ENCODE measurements around the gene ELF5. TPM values are rescaled to one million over a fixed set of nuclear protein-coding genes. Genes with fewer than 3 reads are reported as not detected.

Gene ELF5
- total and polyA plus RNA-seq, 2 of the 8 experiments (the other 6 are each of a cell fraction or from before 2014, with no cell fraction given) = not detected

GRCh38 chr11:34459507-34460162, 54.0 kb downstream of the ELF5 start (continued):
- no peak for TF ChIP-seq CHD7 (IDR thresholded peaks at IDR 0.05; ENCODE audit: insufficient replicate concordance, low read length)
- no peak for TF ChIP-seq POLR2AphosphoS5 (IDR thresholded peaks at IDR 0.05; ENCODE audit: low read depth, low read length)
- no peak for TF ChIP-seq ATF2 (IDR thresholded peaks at IDR 0.05; ENCODE audit: low read length)
- TF ChIP-seq JUN (IDR thresholded peaks at IDR 0.05; ENCODE audit: low read depth, low read length) = no peak
- TF ChIP-seq NRF1 (IDR thresholded peaks at IDR 0.05; ENCODE audit: low read depth, low read length) = no peak
- TF ChIP-seq SIX5 (IDR thresholded peaks at IDR 0.05; ENCODE audit: low read depth, low read length) = no peak

Data from H1 (cell line).